Body of pancreas (tissue), 4 donors: Measurements from ENCODE around the gene ZNF787. TPM values are rescaled to one million over a fixed set of nuclear protein-coding genes. Genes with fewer than 3 reads are reported as not detected.

ENCODE experiments used
- ATAC-seq: fragments of 150-250 bp; one replicate; pipeline ENCODE4 v1.9.1; 2016
- DNase-seq, 4 donors: peaks; one replicate each; pipeline ENCODE4 v3.0.0-alpha.2; 2019
- H3K27ac ChIP-seq, 4 donors: fragments of 200-600 bp; sonication (generic); 1 replicate in 3 of 4; 2 replicates in 1 of 4; pipeline versions ENCODE4 v1.5.1 to v1.6.1; 2016 to 2019; ENCODE audit warnings: mild to moderate bottlenecking in 1 of 4, mixed read lengths in 1 of 4, moderate library complexity in 1 of 4
- H3K27me3 ChIP-seq, 2 donors: fragments of 200-600 bp; sonication (generic); one replicate each; pipeline ENCODE4 v1.6.0; 2016; ENCODE audit warnings: mild to moderate bottlenecking in 1 of 2
- H3K36me3 ChIP-seq, 2 donors: fragments of 200-600 bp; sonication (generic); replicated peaks in 1 of 2; 2 replicates each; pipeline ENCODE4 v1.5.1; 2016; ENCODE audit warnings: low read depth in 2 of 2; ENCODE audit not compliant: insufficient read depth in 1 of 2
- H3K4me1 ChIP-seq: fragments of 200-600 bp; sonication (generic); one replicate; pipeline ENCODE4 v1.6.0; 2016
- H3K4me3 ChIP-seq, 2 donors: fragments of 200-600 bp; sonication (generic); 1 replicate in 1 of 2; 2 replicates in 1 of 2; pipeline ENCODE4 v1.5.1; 2016 to 2019
- H3K9me3 ChIP-seq, 3 donors: fragments of 200-600 bp; sonication (generic); 1 replicate in 2 of 3; 2 replicates in 1 of 3; pipeline ENCODE4 v1.5.1; 2016
- CTCF ChIP-seq, 7 experiments: fragments of 450-650 bp in 4 of 7; fragments of 200-600 bp in 3 of 7; sonication (generic) in 3 of 7; IDR thresholded peaks; one replicate each; pipeline ENCODE4 v1.5.1; 2016 to 2019; ENCODE audit warnings: antibody characterized with exemption in 7 of 7
- POLR2A ChIP-seq, 3 donors: fragments of 450-650 bp; IDR thresholded peaks; one replicate each; pipeline ENCODE4 v1.6.1; 2016; ENCODE audit warnings: antibody characterized with exemption in 3 of 3, mild to moderate bottlenecking in 2 of 3
- WGBS, 2 donors: methylation state at CpG; one replicate each; pipeline ENCODE4 v1.1.5; 2017; 5-methylcytosine and 5-hydroxymethylcytosine counted together
- intact Hi-C: fragments of 100-400 bp; cut with DNase I; formaldehyde crosslinking; loops from one replicate; pipeline ENCODE4 v1.15.1; 2023
- total RNA-seq, 2 donors: library from RNA; depleted of rRNA; stranded (reverse); fragments of >200 nt; gene quantifications; one replicate each; pipeline ENCODE4 v1.1.0, GENCODE V29; 2016

The ZNF787 gene
- total RNA-seq, 2 donors from 2014 or later = 12.7 to 21.1 TPM

GRCh38 chr19:56094449-56094848 is 26.6 kb downstream of the ZNF787 start:
- intact Hi-C loops = no loop called here
- Histone ChIP-seq H3K4me1 (no peaks in the 10 kb centered on the region), H3K27ac (no peak overlapping the region), H3K36me3 (no peaks in the 10 kb centered on the region), H3K4me3 (no peak overlapping the region), H3K27me3 (no peaks in the 10 kb centered on the region), H3K9me3 (no peaks in the 10 kb centered on the region)
- DNase-seq (no peak), ATAC-seq (no peak)
- TF ChIP-seq CTCF (IDR thresholded peaks at IDR 0.05) = no peak
- TF ChIP-seq POLR2A (IDR thresholded peaks at IDR 0.05) = no peak
- 84 to 95% methylated on average over 8 to 9 of the region's 9 CpGs for WGBS, 2 donors

- no peak for DNase-seq
- Histone ChIP-seq H3K36me3 (peaks cover 0 to 3% of the 10 kb centered on the region in 2 donors), H3K4me1 (no peaks in the 10 kb centered on the region), H3K9me3 (no peaks in the 10 kb centered on the region), H3K4me3 (no peak overlapping the region), H3K27me3 (no peaks in the 10 kb centered on the region), H3K27ac (no peak overlapping the region)
- intact Hi-C loops = no loop called here
- TF ChIP-seq POLR2A (IDR thresholded peaks at IDR 0.05) (no peak), CTCF (IDR thresholded peaks at IDR 0.05) (no peak)
- ATAC-seq = no peak
- WGBS, 2 donors = 92 to 97% methylated on average over 32 of the region's 32 CpGs
Measured at GRCh38 chr19:56092685-56093631, 28.1 kb downstream of the ZNF787 start.

GRCh38 chr19:56091751-56092546 is 29.1 kb downstream of the ZNF787 start:
- ATAC-seq (no peak), DNase-seq (no peak)
- intact Hi-C loops = no loop called here
- 92 to 94% methylated on average over 25 to 38 of the region's 38 CpGs for WGBS, 2 donors
- Histone ChIP-seq H3K27ac (no peak overlapping the region), H3K9me3 (no peaks in the 10 kb centered on the region), H3K36me3 (peaks cover 0 to 3% of the 10 kb centered on the region in 2 donors), H3K4me3 (no peak overlapping the region), H3K27me3 (no peaks in the 10 kb centered on the region), H3K4me1 (no peaks in the 10 kb centered on the region)
- TF ChIP-seq POLR2A (IDR thresholded peaks at IDR 0.05) (no peak), CTCF (IDR thresholded peaks at IDR 0.05) (no peak)

- Histone ChIP-seq H3K4me1 (no peaks in the 10 kb centered on the region), H3K27ac (no peak overlapping the region), H3K27me3 (no peaks in the 10 kb centered on the region), H3K9me3 (no peaks in the 10 kb centered on the region), H3K4me3 (no peak overlapping the region), H3K36me3 (peaks cover 0 to 3% of the 10 kb centered on the region in 2 donors)
- intact Hi-C loops = no loop called here
- TF ChIP-seq POLR2A (IDR thresholded peaks at IDR 0.05) = no peak
- no peak for TF ChIP-seq CTCF (IDR thresholded peaks at IDR 0.05)
- ATAC-seq = no peak
- DNase-seq = no peak
- 67 to 69% methylated on average over 10 of the region's 10 CpGs for WGBS, 2 donors
Measured at GRCh38 chr19:56091066-56091490, 30.0 kb downstream of the ZNF787 start.
